Dendritic cell treated with granulocyte-macrophage colony-stimulating factor and Interleukin-4, amounts not matched to agents 40 ng/mL and 50 ng/mL, for 4 days (primary cell): ENCODE data around the gene CCDC85C.

Source experiments
- H3K27ac Mint-ChIP-seq: one replicate; pipeline ENCODE4 v1.8.0; 2022; ENCODE audit warnings: mild to moderate bottlenecking, mixed read lengths
- H3K27me3 Mint-ChIP-seq: one replicate; pipeline ENCODE4 v1.8.0; 2022; ENCODE audit warnings: mild to moderate bottlenecking, mixed read lengths
- H3K36me3 Mint-ChIP-seq: one replicate; pipeline ENCODE4 v1.8.0; 2022; ENCODE audit warnings: low read depth, mixed read lengths
- H3K4me1 Mint-ChIP-seq: one replicate; pipeline ENCODE4 v1.8.0; 2022; ENCODE audit warnings: low read depth, mixed read lengths
- H3K4me3 Mint-ChIP-seq: one replicate; pipeline ENCODE4 v1.8.0; 2022; ENCODE audit warnings: mild to moderate bottlenecking, moderate library complexity, mixed read lengths
- H3K9me3 Mint-ChIP-seq: one replicate; pipeline ENCODE4 v1.8.0; 2022; ENCODE audit warnings: mixed read lengths
- intact Hi-C: fragments of 100-400 bp; cut with micrococcal nuclease; formaldehyde crosslinking; loops from one replicate; pipeline ENCODE4 v1.15.0; 2022

CCDC85C gene

DNA sequence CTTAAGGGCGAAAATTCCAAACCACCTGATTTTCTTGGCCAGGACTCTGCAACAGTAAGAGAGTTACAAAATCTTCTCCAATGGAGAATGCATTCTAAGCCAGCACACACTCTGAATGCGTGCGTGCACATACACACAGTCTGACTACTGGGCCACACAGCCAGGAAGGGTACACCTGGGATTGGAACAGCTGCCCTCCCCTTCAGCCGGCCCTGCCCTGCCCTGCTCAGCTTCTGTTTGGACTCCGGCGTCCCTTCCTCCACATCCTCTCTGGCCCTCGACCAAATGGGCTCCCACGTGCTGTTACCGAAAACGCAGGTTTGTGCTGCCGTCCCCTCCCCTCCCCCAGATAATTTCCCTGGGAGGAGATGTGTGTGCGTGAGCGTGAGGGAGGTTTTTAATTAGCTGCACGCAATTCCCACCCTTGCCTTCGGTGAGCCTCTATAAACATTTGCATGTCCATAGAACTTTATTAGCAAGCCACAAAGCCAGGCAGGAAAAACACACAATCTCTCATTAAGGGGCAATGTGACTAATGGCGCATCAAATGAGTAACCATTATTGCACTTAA is 79.8 kb downstream of the CCDC85C start:
- H3K4me3 Mint-ChIP-seq, result no peak overlapping the region
- H3K4me1 Mint-ChIP-seq, result no peaks in the 10 kb centered on the region
- no peaks in the 10 kb centered on the region for H3K9me3 Mint-ChIP-seq
- no peaks in the 10 kb centered on the region for H3K36me3 Mint-ChIP-seq
- H3K27ac Mint-ChIP-seq, result no peak overlapping the region
- intact Hi-C loops, result no loop called here
- H3K27me3 Mint-ChIP-seq, result peaks cover 1% of the 10 kb centered on the region

DNA sequence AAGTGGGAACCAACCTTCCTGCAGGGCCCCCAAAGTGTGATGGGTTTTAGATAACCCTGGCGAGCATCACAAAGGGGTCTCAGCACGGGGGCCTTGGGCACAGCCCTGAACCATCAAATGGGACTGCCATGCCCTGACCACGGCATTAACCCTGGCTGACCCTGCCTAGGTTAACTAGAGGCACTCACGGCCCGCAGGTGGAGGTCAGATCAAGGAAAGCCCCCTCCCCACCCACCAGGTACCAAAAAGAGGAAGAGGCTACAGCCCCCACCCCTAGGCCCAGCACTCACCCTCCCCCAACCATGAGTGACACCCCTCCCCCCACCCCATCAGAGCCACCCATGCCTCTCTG is 80.3 kb downstream of the CCDC85C start:
- no peak overlapping the region for H3K27ac Mint-ChIP-seq

GRCh38 chr14:99522934-99523703 is 80.9 kb downstream of the CCDC85C start:
- Mint-ChIP-seq H3K36me3 (no peaks in the 10 kb centered on the region), H3K9me3 (no peaks in the 10 kb centered on the region), H3K27ac (no peak overlapping the region), H3K4me3 (no peak overlapping the region), H3K4me1 (no peaks in the 10 kb centered on the region), H3K27me3 (peaks cover 1% of the 10 kb centered on the region)
- intact Hi-C loops, result no loop called here

More for the DNA sequence above, 80.3 kb downstream of the CCDC85C start:
- no peak overlapping the region for H3K4me3 Mint-ChIP-seq
- H3K4me1 Mint-ChIP-seq, result no peaks in the 10 kb centered on the region
- H3K36me3 Mint-ChIP-seq, result no peaks in the 10 kb centered on the region
- no peaks in the 10 kb centered on the region for H3K9me3 Mint-ChIP-seq
- intact Hi-C loops, result no loop called here
- H3K27me3 Mint-ChIP-seq, result peaks cover 1% of the 10 kb centered on the region

DNA sequence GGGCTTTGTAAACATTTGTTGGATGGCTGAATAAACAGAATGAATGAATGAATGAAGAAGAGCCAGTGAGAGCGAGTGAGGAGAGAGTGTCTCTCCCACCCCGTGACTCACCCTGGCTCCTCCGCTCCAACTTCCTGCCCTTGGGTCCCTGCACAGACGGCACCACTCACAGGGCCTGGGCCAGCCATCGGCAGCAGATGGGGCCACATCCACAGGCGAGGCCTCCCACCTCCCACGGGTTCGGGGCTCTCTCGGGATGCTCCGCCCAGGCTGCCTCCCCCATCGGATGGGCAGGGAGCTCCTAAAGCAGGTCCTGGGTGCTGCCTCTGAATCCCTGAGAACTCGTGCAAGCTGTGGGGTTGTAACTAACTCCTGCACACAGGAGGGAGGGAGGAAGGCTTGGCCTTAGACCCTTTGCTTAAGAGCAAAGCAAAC is 81.5 kb downstream of the CCDC85C start:
- H3K9me3 Mint-ChIP-seq, result no peaks in the 10 kb centered on the region
- peaks cover 1% of the 10 kb centered on the region for H3K27me3 Mint-ChIP-seq
- no peak overlapping the region for H3K4me3 Mint-ChIP-seq
- no peaks in the 10 kb centered on the region for H3K4me1 Mint-ChIP-seq
- H3K27ac Mint-ChIP-seq, result no peak overlapping the region
- intact Hi-C loops, result no loop called here
- H3K36me3 Mint-ChIP-seq, result no peaks in the 10 kb centered on the region

- Mint-ChIP-seq H3K27ac (no peak overlapping the region), H3K36me3 (no peaks in the 10 kb centered on the region)
- intact Hi-C loops, result no loop called here
Observed at GRCh38 chr14:99522025-99522401, 82.0 kb downstream of the CCDC85C start.

DNA sequence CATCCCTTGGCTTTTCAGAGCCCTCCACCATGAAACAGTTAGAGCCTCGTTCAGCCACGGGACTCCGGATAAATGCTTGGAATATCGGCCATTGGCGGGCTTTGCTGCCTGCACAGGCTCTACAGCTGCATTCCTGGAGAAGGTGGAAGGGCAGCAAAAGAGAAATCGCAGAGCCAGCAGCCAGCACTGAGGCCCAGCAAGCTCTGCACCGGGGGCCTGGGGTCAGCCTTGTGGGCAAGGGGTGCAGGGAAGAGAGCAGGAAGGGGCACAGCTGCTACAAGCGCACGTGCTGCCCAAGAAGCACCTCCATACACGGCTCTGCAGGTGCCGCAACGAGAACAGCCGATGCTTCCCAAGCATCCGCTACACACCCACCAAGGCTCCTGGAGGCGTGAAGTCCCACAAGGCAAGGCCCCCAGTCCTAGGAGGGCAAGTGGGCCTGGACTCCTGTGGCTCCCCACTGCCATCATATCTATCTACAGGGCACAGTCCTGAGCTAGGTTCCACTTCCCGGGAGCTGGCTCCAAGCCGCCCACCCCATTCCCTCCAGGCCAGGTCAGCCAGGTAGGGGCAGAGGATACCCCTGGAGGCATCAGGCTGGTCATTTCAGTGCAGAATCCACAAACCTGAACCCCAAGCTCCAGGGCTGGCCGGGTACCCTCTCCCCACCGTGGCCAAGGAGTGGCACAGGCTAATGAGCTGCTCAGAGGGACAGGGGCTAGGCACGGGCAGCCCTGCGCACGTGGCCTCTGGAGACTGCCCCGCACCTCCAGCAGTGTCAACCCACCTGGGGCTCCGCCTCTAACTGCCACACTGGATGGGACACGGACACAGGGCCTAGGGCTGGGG is 82.6 kb downstream of the CCDC85C start:
- no peaks in the 10 kb centered on the region for H3K9me3 Mint-ChIP-seq
- H3K4me1 Mint-ChIP-seq, result no peaks in the 10 kb centered on the region
- H3K27me3 Mint-ChIP-seq, result peaks cover 2% of the 10 kb centered on the region
- H3K36me3 Mint-ChIP-seq, result no peaks in the 10 kb centered on the region
- no peak overlapping the region for H3K27ac Mint-ChIP-seq
- H3K4me3 Mint-ChIP-seq, result no peak overlapping the region
- intact Hi-C loops, result no loop called here

More at GRCh38 chr14:99522025-99522401, 82.0 kb downstream of the CCDC85C start:
- Mint-ChIP-seq H3K27me3 (peaks cover 2% of the 10 kb centered on the region), H3K4me3 (no peak overlapping the region), H3K4me1 (no peaks in the 10 kb centered on the region), H3K9me3 (no peaks in the 10 kb centered on the region)

DNA sequence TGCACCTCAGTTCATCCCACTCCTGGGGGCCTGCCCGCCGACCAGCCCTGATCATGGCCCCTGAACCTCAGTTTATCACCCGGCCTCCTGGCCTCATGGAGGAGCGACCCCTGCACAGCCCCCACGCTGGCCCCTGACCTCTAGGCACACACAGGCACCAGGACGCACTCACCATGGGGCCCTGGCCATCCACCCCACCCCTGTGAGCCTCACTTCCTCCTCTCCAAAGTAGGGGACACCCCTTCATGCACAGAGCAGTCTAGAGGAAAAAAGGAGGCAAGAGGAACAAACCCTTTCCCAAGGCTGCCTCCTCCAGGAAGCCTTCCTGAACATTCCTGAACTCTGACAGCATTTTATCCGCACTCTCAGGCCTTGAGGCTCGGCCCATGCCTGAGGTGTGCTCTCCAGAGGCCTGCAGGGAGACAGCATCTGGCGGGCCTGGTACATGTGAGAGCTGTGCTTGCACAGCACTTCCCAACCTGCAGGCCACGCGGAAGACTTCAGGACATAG is 83.4 kb downstream of the CCDC85C start:
- peaks cover 2% of the 10 kb centered on the region for H3K27me3 Mint-ChIP-seq
- H3K36me3 Mint-ChIP-seq, result no peaks in the 10 kb centered on the region
- no peaks in the 10 kb centered on the region for H3K9me3 Mint-ChIP-seq
- no peak overlapping the region for H3K4me3 Mint-ChIP-seq
- no peak overlapping the region for H3K27ac Mint-ChIP-seq
- intact Hi-C loops, result no loop called here
- H3K4me1 Mint-ChIP-seq, result no peaks in the 10 kb centered on the region

- Mint-ChIP-seq H3K4me1 (no peaks in the 10 kb centered on the region), H3K27me3 (peaks cover 2% of the 10 kb centered on the region), H3K4me3 (no peak overlapping the region), H3K27ac (no peak overlapping the region), H3K36me3 (no peaks in the 10 kb centered on the region), H3K9me3 (no peaks in the 10 kb centered on the region)
- intact Hi-C loops, result loop anchor here (5.0 kb wide), 1 partner anchor 367 kb away; no protein-coding TSS in a partner anchor
Observed at GRCh38 chr14:99519931-99520421, 84.0 kb downstream of the CCDC85C start.

GRCh38 chr14:99519347-99519881 is 84.6 kb downstream of the CCDC85C start:
- no peaks in the 10 kb centered on the region for H3K36me3 Mint-ChIP-seq
- no peaks in the 10 kb centered on the region for H3K4me1 Mint-ChIP-seq
- H3K27me3 Mint-ChIP-seq, result peaks cover 2% of the 10 kb centered on the region
- intact Hi-C loops, result loop anchor here (5.0 kb wide), 1 partner anchor 368 kb away; no protein-coding TSS in a partner anchor
- no peak overlapping the region for H3K27ac Mint-ChIP-seq
- no peaks in the 10 kb centered on the region for H3K9me3 Mint-ChIP-seq
- H3K4me3 Mint-ChIP-seq, result no peak overlapping the region

DNA sequence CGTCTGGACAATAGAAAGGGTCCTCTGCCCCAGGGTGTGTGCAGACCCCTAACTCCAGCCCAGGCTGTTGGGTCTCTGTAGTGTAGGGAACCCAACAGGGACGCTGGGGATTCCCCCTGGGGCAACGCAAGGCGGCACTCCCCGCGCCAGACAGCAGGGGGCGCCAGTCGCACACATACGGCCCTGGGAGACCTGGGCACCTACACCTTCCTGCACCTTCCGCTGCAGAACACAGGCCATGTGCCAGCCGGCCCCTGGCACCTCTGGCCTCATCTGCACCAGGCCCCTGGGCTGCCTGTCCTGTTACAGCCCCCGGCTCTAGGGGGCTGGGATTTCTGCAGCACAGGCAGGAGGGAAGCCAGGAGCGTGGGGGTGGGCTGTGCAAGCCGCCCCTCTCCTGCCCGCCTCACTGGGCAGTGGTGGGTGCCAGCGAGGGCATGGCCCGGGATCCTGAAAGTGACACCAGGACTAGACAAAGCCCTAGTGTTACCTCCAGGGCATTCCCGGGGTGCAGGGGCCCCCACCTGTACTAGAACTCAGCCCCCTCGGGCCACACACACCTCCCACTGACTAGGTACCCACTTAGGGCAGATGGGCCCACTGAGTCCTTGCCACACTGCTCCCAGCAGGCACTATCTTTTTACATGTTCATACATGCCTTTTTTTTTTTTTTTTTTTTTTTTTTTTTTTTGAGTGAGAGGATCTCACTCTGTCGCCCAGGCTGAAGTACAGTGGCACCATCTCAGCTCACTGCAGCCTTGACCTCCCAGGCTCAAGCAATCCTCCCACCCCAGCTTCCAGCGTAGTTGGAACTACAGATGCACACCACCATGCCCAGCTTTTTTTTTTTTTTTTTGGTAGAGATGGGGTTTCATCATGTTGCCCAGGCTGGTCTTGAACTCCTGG is 85.3 kb downstream of the CCDC85C start:
- Mint-ChIP-seq H3K4me3 (no peak overlapping the region), H3K27me3 (peaks cover 1% of the 10 kb centered on the region), H3K9me3 (no peaks in the 10 kb centered on the region), H3K36me3 (peaks cover 7% of the 10 kb centered on the region), H3K4me1 (no peaks in the 10 kb centered on the region), H3K27ac (no peak overlapping the region)
- intact Hi-C loops, result loop anchor here (1.0 to 5.0 kb wide), 2 partner anchors 111 to 369 kb away; no protein-coding TSS in a partner anchor

DNA sequence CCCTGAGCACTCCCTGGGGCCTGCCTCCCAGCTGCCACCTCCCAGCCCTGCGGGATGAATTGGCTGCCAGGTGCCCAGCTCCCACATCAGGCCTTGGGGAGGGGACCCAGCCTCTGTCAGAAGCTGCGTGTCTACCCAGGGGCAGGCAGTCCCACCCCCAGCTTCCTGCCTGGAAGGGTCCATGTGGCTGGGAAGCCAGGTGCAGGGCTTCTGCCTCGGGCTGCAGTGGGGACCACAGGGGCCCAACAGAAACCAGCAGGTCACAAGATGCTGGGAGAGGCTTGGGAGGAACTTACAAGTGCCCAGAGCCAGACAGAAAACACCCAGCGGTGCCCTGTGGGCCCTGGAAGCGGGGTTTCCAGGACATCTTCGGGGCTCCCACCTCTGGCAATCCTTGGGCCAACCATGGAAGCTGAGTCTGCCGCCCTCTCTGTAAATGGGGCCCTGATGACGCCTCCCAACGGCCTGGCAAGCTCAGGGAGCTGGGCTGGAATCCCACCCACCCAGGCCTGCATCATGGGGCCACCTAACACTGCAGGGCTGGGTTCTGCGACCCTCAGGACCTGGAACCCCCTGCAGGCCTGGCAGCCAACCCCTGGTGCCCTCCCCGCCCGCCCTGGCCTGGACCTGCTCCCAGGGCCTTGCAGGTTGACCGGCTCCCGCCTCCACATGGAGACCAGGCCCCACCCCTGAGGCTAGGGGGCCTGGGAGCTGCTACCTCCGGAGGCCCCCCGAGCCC is 86.2 kb downstream of the CCDC85C start:
- intact Hi-C loops, result loop anchor here (1.0 to 5.0 kb wide), 2 partner anchors 111 to 369 kb away; no protein-coding TSS in a partner anchor
- Mint-ChIP-seq H3K27ac (no peak overlapping the region), H3K36me3 (peaks cover 16% of the 10 kb centered on the region), H3K4me1 (no peaks in the 10 kb centered on the region), H3K4me3 (no peak overlapping the region), H3K27me3 (peaks cover 1% of the 10 kb centered on the region), H3K9me3 (no peaks in the 10 kb centered on the region)

GRCh38 chr14:99516871-99517642 is 87.0 kb downstream of the CCDC85C start:
- Mint-ChIP-seq H3K4me1 (no peaks in the 10 kb centered on the region), H3K4me3 (no peak overlapping the region), H3K9me3 (no peaks in the 10 kb centered on the region), H3K27me3 (peaks cover 1% of the 10 kb centered on the region), H3K36me3 (peaks cover 23% of the 10 kb centered on the region), H3K27ac (no peak overlapping the region)
- intact Hi-C loops, result loop anchor here (5.0 kb wide), 1 partner anchor 370 kb away; no protein-coding TSS in a partner anchor
